Measurements from ENCODE around the gene JTB.

JTB gene

DNA sequence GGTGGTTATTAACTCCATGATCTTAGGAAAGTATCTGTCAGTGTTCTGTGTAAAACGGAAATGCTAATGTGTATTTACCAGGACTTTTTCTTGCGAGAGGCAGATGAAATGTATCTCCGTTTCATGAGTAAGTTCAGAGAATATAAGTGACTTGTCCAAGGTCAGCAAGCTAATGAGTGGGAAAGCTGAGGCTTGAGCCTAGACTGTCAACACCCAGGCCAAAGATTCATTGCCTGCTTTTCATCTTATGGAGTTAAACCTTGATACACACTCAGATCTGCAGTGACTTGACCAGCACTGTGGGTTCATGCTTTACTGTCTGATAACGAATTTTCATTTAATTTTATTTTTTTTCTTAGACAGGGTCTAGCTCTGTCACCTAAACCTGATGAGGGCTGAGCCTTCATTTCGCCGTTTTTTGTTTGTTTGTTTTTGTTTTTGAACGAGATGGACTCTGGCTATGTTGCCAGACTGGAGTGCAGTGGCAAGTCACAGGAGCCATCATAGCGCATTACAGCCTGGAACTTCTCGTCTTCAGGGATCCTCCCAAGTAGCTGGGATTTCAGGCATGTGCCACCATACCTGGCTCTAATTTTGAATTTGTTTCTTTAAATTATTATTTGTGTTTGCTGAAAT is 918 bp upstream of the JTB start:
- peak; percentile 48 for DNase-seq

DNA sequence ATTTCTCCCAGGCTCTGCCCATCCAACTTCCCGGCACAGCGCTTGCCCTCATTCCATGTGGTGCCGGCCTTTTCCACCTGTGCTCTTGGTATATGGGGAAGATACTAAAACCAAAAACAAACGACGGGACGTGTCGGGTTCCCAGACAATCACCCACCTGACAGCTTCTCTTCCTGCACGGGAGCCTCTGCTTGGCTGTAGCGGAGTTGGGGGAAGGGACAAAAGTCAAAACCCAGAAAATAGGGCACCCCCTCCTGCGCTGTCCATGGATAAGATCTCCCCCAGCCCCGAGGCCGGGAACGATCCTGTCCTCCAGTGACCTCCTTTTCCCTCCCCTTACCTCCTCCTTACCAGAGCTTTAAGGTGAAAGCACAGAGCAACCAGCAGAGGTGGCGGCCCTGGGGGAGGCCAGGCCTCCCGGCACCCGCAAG is 640 bp downstream of the JTB start:
- DNase-seq: peak; percentile 63

DNA sequence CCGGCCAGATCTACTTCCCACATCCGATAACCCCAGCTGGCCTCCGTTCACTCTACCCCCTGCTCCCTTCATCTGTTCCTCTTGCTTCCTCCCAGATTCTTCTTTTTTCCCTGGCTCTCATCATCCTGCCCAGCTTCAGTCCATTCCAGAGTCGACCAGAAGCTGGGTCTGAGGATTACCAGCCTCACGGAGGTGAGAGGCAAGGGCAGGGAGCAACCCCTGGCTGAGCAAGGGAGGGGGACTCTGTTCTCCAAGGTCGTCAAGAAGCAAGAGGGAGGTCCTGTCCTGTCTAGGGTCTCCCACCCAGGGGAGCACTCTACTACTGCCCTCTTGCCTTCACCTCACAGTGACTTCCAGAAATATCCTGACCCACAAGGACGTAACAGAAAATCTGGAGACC is 3.9 kb downstream of the JTB start:
- DNase-seq: no peak

DNA sequence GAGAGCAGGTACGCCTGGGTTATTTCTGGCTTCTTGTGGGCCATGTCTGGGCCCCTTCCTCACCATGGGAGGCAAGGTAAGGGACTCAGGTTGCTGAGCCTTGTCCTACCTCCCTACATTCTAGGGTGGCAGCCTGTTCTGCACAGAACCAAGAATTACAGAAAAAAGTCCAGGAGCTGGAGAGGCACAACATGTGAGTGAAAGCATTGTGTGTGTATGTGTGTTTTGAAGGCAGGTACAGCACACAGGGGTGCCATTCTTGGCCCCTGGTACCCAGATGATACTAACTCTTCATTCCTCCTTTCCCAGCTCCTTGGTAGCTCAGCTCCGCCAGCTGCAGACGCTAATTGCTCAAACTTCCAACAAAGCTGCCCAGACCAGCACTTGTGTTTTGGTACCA is 4.4 kb downstream of the JTB start:
- no peak for DNase-seq

DNA sequence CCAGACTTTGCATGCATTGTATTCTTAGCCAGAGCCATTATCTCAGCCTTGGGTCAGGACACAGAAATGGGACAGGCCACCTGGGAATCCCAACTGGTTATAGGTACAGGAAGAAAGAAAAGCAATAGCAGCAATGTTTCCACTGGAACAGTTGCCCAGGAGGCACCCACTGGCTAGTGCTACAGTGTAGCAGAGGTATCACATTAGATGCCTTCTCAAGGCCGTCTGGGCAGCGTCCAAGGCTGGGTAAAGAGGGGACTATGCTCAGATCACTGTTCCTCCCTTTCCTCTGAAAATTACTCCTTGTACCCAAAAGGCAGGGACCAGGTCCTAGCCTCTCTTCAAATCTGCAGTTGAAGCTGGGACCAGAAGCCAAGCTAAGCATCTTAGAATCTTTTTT is 7.1 kb downstream of the JTB start:
- DNase-seq: no peak

DNA sequence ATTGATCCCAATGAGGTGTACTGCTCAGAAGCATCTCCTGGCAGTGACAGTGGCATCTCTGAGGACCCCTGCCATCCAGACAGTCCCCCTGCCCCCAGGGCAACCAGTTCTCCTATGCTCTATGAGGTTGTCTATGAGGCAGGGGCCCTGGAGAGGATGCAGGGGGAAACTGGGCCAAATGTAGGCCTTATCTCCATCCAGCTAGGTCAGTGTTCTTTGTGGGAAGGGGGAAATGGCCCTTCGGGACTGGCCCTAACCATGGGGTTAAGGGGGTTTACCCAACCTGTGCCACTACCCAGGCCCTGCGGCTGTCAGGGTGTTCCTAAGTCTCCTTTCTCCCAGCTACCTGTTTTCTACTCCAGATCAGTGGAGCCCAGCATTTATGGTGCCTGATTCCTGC is 8.5 kb downstream of the JTB start:
- DNase-seq: no peak

DNA sequence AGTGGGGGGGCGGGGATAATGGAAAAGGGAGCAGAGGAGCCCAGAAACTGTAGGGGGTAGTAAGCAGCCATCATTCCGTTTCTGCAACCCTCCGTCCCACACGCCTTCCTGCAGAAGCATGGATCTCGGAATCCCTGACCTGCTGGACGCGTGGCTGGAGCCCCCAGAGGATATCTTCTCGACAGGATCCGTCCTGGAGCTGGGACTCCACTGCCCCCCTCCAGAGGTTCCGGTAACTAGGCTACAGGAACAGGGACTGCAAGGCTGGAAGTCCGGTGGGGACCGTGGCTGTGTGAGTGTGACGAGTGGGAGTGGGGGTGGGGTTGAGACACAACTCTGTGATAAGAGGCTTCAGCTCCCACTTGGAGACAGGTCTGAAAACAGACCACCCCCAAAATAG is 9.1 kb downstream of the JTB start:
- peak; percentile 59 for DNase-seq

DNA sequence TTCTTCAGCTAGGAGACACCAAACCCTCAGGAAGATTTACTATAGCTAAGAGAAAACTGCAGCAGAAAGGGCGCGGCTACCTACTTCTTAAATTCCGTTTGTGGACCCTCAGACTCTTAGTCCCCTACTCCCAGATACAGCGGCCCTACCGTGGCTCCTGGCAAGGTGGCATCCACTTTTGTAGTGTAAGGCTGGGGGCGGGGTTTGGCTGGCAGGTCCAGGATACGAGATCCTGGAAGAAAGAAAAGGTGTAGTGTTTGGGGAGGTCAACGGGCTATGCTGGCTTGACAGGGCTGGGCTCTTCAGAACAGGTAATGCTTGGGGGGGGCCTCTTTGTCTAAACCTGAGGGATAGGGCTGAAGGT is 9.5 kb downstream of the JTB start:
- no peak for DNase-seq

DNA sequence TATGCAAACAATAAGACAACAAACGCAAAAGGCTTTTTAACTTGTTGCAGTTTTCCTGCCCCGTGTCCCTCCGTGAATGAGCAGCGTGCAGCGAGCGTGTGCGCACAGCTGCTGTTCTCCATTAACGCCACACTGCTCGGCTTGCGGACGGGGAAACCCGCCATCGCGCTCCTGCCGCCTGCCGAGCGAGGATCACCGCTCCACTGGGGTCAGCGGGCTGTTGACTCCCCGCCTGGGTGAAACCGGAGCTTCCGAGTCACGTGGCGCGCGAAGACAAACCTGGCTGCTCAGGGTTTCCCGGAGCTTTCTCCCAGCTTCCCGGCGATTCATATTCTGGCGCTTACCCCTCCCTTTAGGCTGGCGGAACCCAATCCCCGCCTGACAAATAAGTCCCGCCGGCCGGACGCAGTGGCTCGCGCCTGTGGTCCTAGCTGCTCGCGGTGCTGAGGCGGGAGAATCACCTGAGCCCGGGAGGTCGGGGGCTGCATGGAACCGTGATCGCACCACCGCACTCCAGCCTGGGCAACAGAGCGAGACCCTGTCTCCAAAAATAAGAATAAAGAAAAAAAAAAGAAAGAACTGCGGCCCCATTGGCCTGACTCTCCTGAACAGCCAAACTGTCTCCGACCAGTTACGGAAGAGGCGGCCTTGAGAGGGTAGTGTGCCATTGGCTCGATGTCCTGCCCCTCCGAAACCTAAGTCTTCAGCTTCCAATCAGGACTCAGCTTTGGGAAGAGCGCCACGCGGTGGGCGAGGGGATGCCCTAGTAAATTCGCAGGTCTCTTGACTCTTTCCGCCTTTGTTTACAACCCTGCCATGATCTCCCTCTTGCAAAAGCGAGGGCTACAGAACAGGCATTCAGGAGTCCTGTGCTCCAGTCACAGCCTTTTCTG is 10.1 kb downstream of the JTB start, which contains the start of gene CREB3L4:
CREB3L4 (plus strand) TSS at position 796 of the 893 bp plus-strand sequence. CDS start 624 bp downstream, outside the sequence.
- DNase-seq: peak; percentile 100

DNA sequence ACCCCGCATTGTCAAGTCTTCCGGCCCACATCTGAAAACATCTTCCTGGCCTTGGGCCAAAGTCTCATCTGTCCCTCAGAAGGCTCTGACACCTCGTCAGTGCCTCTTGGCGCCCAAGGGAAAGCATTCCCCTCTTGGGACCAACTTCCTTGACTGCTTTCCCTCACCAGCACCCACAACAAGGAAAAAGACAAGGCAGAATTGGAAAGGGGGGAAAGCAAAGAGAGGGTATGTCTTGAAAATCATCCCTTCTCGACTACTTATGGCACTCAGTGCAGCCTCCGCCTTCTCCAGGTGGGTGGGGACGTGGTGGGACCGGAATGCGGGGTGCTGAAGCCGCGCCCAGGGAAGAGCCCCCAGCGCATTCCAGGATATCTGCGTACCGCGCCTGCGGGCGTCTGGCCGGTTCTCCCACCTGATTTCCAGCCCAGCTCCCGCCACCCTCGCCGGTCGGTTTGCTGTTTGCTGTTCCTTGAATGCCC is 13.6 kb downstream of the JTB start:
- DNase-seq: peak; percentile 94

DNA sequence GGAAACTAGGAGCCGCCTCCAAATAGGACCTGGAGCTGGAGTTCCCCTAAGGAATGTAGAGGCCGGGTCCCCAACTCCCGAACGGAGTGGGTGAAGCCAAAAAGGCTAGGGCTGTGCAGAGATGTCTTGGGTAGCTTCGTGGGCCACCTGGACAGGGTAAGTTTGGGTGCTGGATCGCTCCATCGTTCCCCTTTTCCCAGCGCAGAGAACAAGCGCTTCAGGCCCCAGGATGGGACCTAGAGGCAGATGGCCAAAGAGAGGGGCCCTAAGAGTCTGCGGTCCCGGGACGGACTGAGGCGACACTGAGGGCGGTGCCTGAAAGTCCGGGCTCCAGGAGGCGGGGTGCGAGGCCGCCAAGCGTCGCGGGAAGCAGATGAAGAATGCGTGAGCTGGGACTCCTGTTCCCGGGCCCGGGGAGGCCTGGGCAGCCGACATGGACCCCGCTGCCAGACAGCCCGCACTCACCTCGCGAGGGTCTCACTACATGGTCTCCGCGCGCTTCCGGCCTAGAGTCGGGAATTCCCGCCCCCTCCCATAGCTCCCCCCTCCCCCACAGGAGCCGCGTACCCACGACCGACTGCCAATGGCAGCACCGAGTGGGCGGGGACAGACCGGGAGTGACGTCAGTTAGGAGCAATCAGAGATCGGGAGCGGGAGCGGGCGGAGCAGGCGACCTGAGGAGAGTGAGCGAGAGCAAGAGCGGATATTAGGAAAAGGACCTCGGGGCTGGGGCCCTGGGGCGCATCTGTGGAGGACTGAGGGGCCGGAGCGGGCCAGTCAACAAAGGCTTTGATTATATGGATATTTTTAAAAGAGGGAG is 14.2 kb downstream of the JTB start, which contains the start of gene SLC39A1:
SLC39A1 (minus strand) TSS at position 508 of the 820 bp plus-strand sequence. CDS start 822 bp downstream, outside the sequence.
- DNase-seq: peak; percentile 100

DNA sequence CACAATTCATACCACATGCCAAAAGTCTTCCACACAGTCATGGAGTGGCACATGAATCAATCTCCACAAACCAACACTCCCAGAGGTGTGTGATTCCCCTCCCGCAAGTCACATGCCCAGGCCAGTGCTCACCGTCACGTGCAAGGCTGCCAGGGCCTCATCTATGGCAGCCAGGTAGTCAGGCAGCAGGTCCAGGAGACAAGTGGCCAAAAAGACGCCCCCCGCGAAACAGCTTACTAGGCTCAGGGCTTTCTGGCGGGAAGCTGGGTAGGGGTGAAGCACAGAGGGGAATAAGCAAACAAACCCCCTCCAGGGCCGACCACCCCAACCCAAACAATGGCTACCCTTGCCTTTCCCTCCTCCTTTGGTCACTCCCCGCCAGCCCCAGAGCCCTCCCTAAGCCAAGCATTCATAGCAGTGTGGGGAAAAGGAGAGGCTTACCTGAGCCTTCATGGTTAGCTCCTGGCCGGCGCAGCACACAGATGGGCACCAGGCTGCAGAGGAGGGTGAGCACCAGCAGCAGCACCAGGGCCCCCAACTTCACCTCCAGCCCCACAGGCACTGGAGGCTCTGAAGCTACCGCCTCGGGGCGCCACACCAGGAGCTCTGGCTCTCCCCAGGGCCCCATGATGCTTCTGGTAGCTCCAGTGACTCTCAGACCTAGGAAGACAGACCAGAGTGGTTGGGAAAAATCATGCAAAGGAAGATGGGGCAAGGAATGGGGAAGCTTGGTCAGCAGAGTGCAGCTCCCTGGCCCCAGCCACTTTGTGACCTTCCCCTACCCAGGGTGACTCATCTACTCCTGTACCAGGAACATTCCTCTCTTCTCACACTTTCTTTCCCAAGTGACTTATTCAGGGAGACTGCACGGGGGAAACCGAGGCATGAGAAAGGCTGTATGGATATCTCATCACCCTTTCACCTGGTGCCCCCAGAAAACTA is 15.1 kb downstream of the JTB start:
- no peak for DNase-seq

DNA sequence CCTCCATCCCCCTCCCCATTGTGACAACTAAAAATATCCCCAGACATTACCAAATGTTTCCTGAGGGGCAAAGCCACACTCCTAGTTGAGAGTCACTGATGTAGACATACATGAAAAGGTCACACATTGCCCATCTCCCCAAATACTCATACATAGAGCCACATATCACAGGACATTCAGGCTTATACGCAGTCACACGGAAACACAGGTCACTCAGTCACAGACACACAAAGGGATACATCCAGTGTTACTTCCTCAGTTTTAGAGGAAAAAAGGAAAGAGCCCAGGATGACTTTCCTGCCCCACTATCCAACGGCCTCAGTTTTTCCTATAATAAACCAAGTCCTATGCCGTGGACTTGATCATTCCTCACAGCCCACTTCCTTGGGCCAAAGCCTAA is 16.1 kb downstream of the JTB start:
- DNase-seq: no peak

DNA sequence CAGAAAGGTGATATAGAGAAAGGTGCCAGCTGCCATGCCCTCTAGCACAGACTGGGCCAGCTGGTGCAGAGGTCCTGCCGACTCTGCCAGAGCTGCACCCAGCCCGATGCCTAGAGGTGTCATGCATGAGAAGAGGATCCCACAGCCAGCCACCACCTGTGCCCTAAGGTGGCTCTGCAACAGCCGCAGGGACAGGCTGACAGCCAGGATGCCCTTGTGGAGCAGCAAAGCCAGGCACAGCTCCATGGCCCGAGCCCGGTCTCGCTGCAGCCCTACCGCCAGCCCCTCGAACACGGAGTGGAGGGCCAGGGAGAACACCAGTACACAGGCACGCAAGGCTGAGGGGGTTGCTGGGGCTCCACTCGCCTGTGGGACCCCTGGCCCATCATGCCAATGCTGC is 17.3 kb downstream of the JTB start:
- no peak for DNase-seq

DNA sequence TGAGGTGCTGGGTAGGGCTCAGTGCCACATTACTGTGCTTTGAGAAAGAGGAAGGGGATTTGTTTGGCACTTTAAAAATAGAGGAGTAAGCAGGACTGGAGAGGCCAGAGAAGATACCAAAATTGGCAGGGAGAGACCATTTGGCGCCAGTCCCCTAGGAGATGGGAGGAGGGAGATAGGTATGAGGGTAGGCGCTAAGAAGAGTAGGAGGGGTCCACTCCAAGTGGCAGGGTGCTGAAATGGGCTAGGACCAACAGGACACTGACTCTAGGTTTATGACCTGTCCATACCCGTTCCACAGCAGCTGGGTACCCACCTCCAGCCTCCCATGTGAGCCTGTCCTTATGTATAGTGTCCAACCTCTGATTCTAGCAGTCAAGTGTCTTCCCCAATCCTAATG is 18.0 kb downstream of the JTB start:
- DNase-seq: no peak

DNA sequence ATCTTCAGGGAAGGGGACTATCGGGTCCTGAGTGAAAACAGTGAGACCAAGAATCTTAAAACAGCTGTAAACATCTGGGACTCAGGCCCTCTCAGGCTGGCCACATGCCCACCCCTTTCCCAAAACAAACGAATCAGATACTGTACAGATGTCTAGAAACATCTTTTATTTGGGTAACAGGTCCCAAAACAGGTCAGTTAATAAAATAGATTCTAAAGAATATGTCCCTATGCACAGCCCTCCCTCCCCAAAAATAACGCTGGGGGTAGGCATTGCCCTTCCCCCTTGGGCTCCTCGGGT is 18.6 kb downstream of the JTB start:
- DNase-seq: no peak

DNA sequence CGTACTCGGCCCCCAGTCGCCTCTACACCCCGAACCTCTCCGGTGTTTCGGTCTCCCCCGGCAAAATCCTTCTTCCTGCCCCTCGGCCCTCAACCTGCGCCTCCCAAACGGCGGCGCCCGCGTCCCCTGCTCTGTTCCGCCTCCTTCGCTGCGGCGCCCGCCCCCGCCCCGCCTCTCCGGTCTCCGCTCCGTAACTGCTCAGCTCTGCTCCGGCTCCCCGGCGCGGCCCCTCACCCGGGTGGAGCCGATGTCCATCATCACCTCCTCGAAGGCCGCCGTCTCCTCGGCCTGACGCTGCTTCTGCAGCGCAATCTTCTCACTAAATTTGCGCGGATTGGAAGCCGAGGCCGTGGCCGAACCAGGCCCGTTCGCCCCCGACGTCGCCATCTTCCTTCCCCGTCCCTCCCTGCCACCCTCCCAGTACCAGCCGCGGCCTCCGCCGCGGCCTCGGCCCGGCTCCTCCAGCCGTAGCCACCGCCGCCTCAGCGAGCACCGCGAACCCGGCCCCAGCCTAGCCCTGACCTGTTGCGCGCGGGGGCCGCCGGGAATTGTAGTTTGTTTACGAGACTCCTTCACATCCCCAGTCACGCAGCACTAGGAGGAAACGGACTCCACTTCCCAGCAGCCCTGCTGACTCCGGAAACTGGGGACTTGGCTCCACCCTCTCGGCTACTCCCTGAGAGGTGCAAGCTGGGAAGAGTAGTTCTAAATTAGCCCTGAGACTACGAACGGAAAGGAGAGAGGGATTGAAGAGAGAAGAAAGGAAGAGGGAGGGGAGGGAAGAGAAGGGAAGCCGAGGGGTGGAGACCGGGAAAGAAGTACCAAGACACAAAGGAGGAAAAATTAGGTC is 19.1 kb downstream of the JTB start, which contains the start of gene CRTC2:
CRTC2 (minus strand) TSS at position 502 of the 850 bp plus-strand sequence; CDS start at position 387, 115 bp downstream.
- DNase-seq: peak; percentile 100

DNA sequence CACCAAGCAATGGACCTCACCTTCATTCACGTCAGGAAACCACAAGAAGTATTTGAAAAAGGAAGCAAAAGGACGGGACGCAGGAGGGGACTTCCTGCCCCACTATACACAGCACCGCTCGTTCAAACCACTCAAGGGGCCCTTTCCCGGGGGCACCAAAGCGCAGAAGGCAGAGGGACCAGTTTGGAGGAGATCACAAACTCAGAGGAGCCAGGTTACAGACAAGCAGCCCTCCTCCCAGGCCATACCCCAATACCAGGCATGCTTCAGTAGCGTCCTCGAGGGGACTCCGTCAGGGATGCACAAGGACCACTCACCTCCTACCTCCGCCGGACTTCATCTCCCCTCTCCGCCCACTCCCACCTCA is 19.7 kb downstream of the JTB start:
- no peak for DNase-seq

DNA sequence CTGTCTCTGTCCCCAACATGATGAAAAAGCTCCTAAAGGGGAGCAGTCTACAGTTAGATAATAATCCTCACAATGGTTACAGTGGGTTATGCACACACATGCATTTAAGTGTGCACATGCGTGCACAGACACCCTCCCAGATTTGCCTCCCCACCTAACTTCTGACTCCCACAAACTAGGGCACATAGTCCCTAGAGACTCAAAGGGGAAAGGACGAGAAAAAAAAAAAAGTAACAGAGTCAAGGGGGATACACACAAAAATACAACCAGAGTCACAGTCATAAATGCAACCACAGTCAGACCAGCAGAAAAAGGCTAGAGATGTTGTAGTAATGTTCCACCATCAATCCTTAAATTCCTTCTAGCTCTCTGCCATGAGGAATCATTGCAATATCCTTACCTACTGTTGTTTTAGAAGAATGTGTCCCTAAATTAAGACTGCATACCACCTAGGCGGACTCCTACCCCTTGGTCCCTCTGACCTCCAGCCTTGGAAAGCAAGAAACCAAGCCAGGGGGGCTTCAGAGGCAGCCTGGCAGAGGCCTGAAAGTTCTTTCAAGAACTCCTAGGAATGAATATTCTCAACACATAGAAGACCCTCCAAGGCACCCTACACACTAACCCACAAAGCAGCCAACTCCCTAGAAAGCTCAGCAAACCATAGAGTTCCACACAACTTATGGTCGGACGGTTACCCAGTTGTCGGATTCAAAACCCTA is 20.3 kb downstream of the JTB start:
- no peak for DNase-seq

DNA sequence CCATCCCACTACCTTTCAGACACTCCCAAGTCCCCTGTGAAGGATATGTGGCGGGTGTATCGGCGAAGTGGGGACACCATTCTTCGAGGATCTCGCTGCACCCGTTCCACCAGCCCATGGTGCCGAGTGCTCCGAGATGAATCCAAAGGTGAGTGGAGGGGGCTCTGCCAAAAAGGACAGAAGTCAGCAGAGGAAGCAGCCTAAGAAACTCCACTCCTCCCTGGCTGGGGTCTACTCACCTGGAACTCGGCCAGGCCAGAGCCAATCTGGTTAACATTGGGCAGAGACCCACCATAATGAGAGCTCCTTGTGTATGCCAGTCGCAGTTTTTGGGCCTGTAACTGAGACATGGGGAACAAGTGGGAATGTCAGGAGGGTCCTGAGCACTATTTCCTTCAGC is 22.6 kb downstream of the JTB start:
- no peak for DNase-seq

Data from NCI-H82 (cell line).